ENCODE results near the gene TAF3.

Gene TAF3

GRCh38 chr10:7917736-7918135 lies 99.4 kb downstream of the TAF3 start:
- intact Hi-C loops (cut with DNase I) = no loop called here
- DNase-seq = no peak

- intact Hi-C loops (cut with DNase I) = no loop called here
- DNase-seq = no peak
Observed at GRCh38 chr10:7922707-7923106, 104.4 kb downstream of the TAF3 start.

GRCh38 chr10:7928536-7928935 lies 110.2 kb downstream of the TAF3 start:
- DNase-seq = no peak
- intact Hi-C loops (cut with DNase I) = no loop called here

- intact Hi-C loops (cut with DNase I) = no loop called here
- no peak for DNase-seq
Observed at GRCh38 chr10:7932301-7933036, 114.2 kb downstream of the TAF3 start.

GRCh38 chr10:7933262-7933661 lies 115.0 kb downstream of the TAF3 start:
- DNase-seq = no peak
- intact Hi-C loops (cut with DNase I) = no loop called here

GRCh38 chr10:7933757-7934156 lies 115.5 kb downstream of the TAF3 start:
- DNase-seq = no peak
- intact Hi-C loops (cut with DNase I) = no loop called here

GRCh38 chr10:7937315-7937945 lies 119.1 kb downstream of the TAF3 start:
- intact Hi-C loops (cut with DNase I) = no loop called here
- DNase-seq = no peak

- intact Hi-C loops (cut with DNase I) = no loop called here
- no peak for DNase-seq
Observed at GRCh38 chr10:7941576-7941975, 123.3 kb downstream of the TAF3 start.

- no peak for DNase-seq
- intact Hi-C loops (cut with DNase I) = no loop called here
Observed at GRCh38 chr10:7942316-7942715, 124.0 kb downstream of the TAF3 start.

- no peak for DNase-seq
- intact Hi-C loops (cut with DNase I) = no loop called here
Observed at GRCh38 chr10:7942859-7943258, 124.6 kb downstream of the TAF3 start.

- no peak for DNase-seq
- intact Hi-C loops (cut with DNase I) = no loop called here
Observed at GRCh38 chr10:7944215-7944480, 125.8 kb downstream of the TAF3 start.

- intact Hi-C loops (cut with DNase I) = no loop called here
- no peak for DNase-seq
Observed at GRCh38 chr10:7944537-7944936, 126.2 kb downstream of the TAF3 start.

GRCh38 chr10:7945034-7945433 lies 126.7 kb downstream of the TAF3 start:
- no peak for DNase-seq
- intact Hi-C loops (cut with DNase I) = no loop called here

GRCh38 chr10:7945469-7946187 lies 127.3 kb downstream of the TAF3 start:
- intact Hi-C loops (cut with DNase I) = no loop called here
- no peak for DNase-seq

GRCh38 chr10:7948371-7949000 lies 130.2 kb downstream of the TAF3 start:
- intact Hi-C loops (cut with DNase I) = no loop called here
- no peak for DNase-seq

- intact Hi-C loops (cut with DNase I) = no loop called here
- DNase-seq = no peak
Observed at GRCh38 chr10:7950981-7951847, 132.9 kb downstream of the TAF3 start.

GRCh38 chr10:7952266-7952665 lies 134.0 kb downstream of the TAF3 start:
- intact Hi-C loops (cut with DNase I) = no loop called here
- no peak for DNase-seq

GRCh38 chr10:7953447-7953846 lies 135.1 kb downstream of the TAF3 start:
- intact Hi-C loops (cut with DNase I) = no loop called here

GRCh38 chr10:7955446-7955845 lies 137.1 kb downstream of the TAF3 start:
- no peak for DNase-seq
- intact Hi-C loops (cut with DNase I) = no loop called here

More at GRCh38 chr10:7953447-7953846, 135.1 kb downstream of the TAF3 start:
- DNase-seq = no peak

GRCh38 chr10:7956508-7956907 lies 138.2 kb downstream of the TAF3 start:
- no peak for DNase-seq
- intact Hi-C loops (cut with DNase I) = no loop called here

- intact Hi-C loops (cut with DNase I) = no loop called here
- DNase-seq = no peak
Observed at GRCh38 chr10:7957591-7957990, 139.3 kb downstream of the TAF3 start.

Measured in posterior cingulate gyrus (tissue), 11 donors.